OCI-LY1 (cell line): ENCODE measurements around the gene VTA1.

Experiments used
- H2AFZ ChIP-seq: fragments of 200-600 bp; sonication (generic), shearing (Covaris generic); 2 replicates; pipeline ENCODE4 v1.6.0; 2014; ENCODE audit warnings: antibody characterized with exemption, mild to moderate bottlenecking, low read length
- H3F3A ChIP-seq: fragments of 200-600 bp; sonication (generic), shearing (Covaris generic); 2 replicates; pipeline ENCODE4 v1.6.0; 2014; ENCODE audit warnings: mild to moderate bottlenecking, antibody characterized with exemption, low read length, moderate library complexity; ENCODE audit not compliant: insufficient read depth
- H3K27ac ChIP-seq: fragments of 200-600 bp; sonication (generic); 2 replicates; pipeline ENCODE4 v1.5.1; 2014; ENCODE audit warnings: low read length, mixed run types, mild to moderate bottlenecking, low read depth; ENCODE audit not compliant: poor library complexity, severe bottlenecking
- H3K27me3 ChIP-seq: fragments of 200-600 bp; sonication (generic); 2 replicates; pipeline ENCODE4 v1.6.0; 2014; ENCODE audit warnings: antibody characterized with exemption, mild to moderate bottlenecking, low read length, moderate library complexity; ENCODE audit not compliant: insufficient read depth
- H3K36me3 ChIP-seq: fragments of 200-600 bp; sonication (generic); 2 replicates; pipeline ENCODE4 v1.6.1; 2014; ENCODE audit warnings: mild to moderate bottlenecking, antibody characterized with exemption, low read length, moderate library complexity, mixed read lengths; ENCODE audit not compliant: insufficient read depth
- H3K4me1 ChIP-seq: fragments of 200-600 bp; sonication (generic); 2 replicates; pipeline ENCODE4 v1.5.1; 2014; ENCODE audit warnings: mild to moderate bottlenecking, low read length, moderate library complexity; ENCODE audit not compliant: insufficient read depth, severe bottlenecking
- H3K4me2 ChIP-seq: fragments of 200-600 bp; sonication (generic), shearing (Covaris generic); 2 replicates; pipeline ENCODE4 v1.6.1; 2014; ENCODE audit warnings: low read length
- H3K4me3 ChIP-seq: fragments of 200-600 bp; sonication (generic); 2 replicates; pipeline ENCODE4 v1.5.1; 2014; ENCODE audit warnings: low read length, low read depth, mild to moderate bottlenecking, mixed read lengths; ENCODE audit not compliant: poor library complexity, severe bottlenecking
- H3K79me2 ChIP-seq: fragments of 200-600 bp; shearing (Covaris generic); 2 replicates; pipeline ENCODE4 v1.6.1; 2016; ENCODE audit warnings: mixed run types, low read length, mixed read lengths; ENCODE audit not compliant: insufficient read depth
- H3K9ac ChIP-seq: fragments of 200-600 bp; sonication (generic), shearing (Covaris generic); 2 replicates; pipeline ENCODE4 v1.6.1; 2014; ENCODE audit warnings: mild to moderate bottlenecking, low read length, mixed read lengths
- H3K9me2 ChIP-seq: fragments of 200-600 bp; sonication (generic), shearing (Covaris generic); 2 replicates; pipeline ENCODE4 v1.6.1; 2014; ENCODE audit warnings: low read depth, mild to moderate bottlenecking, low read length, mixed read lengths
- H3K9me3 ChIP-seq: fragments of 200-600 bp; shearing (Covaris generic); 2 replicates; pipeline ENCODE4 v1.6.1; 2014; ENCODE audit warnings: low read length, mixed read lengths
- H4K20me1 ChIP-seq: fragments of 200-600 bp; sonication (generic), shearing (Covaris generic); 2 replicates; pipeline ENCODE4 v1.6.0; 2016; ENCODE audit warnings: mild to moderate bottlenecking, low read length; ENCODE audit not compliant: insufficient read depth
- EZH2 ChIP-seq: fragments of 200-600 bp; sonication (generic), shearing (Covaris generic); IDR thresholded peaks from 2 replicates; pipeline ENCODE4 v1.8.0; 2017; ENCODE audit warnings: borderline replicate concordance, mixed run types, mild to moderate bottlenecking, antibody characterized with exemption, low read length, moderate library complexity, mixed read lengths
- TF ChIP-seq, protein P1 (sequence below): fragments of 200-600 bp; sonication (generic), shearing (Covaris generic); IDR thresholded peaks from 2 replicates; pipeline ENCODE4 v1.5.1; 2017; ENCODE audit warnings: mild to moderate bottlenecking, antibody characterized with exemption, low read length, moderate library complexity, mixed read lengths

Gene VTA1

DNA sequence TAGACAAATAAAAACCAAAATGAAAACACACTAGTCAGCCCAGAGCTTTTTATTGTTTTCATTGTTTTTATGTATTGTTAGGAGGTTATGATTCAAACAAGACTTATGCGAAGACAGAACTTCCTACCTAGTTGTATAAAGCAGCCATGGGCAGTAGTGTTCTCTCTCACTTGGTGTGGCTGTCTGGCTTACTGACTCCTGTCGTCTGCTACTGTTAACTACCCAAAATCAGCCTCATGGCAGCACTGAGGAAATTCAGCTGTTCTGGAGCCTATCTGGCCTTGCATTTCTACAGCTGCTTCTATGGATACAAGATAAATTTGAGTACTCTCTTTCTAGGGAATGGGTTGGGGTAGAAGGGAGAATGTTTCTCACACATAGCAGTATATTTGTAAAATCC is 20.4 kb downstream of the VTA1 start:
- Histone ChIP-seq H3K9me2 (no peaks in the 10 kb centered on the region), H3K27me3 (no peaks in the 10 kb centered on the region), H2AFZ (no peak overlapping the region), H3K36me3 (peaks cover 46% of the 10 kb centered on the region), H3K4me1 (no peaks in the 10 kb centered on the region), H3F3A (no peaks in the 10 kb centered on the region), H4K20me1 (no peaks in the 10 kb centered on the region), H3K4me3 (no peak overlapping the region), H3K9me3 (no peaks in the 10 kb centered on the region), H3K4me2 (no peak overlapping the region), H3K9ac (no peak overlapping the region), H3K27ac (no peak overlapping the region), H3K79me2 (peaks cover 31% of the 10 kb centered on the region)
- TF ChIP-seq, protein P1, sequence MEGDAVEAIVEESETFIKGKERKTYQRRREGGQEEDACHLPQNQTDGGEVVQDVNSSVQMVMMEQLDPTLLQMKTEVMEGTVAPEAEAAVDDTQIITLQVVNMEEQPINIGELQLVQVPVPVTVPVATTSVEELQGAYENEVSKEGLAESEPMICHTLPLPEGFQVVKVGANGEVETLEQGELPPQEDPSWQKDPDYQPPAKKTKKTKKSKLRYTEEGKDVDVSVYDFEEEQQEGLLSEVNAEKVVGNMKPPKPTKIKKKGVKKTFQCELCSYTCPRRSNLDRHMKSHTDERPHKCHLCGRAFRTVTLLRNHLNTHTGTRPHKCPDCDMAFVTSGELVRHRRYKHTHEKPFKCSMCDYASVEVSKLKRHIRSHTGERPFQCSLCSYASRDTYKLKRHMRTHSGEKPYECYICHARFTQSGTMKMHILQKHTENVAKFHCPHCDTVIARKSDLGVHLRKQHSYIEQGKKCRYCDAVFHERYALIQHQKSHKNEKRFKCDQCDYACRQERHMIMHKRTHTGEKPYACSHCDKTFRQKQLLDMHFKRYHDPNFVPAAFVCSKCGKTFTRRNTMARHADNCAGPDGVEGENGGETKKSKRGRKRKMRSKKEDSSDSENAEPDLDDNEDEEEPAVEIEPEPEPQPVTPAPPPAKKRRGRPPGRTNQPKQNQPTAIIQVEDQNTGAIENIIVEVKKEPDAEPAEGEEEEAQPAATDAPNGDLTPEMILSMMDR, result no peak
- TF ChIP-seq EZH2, result no peak

DNA sequence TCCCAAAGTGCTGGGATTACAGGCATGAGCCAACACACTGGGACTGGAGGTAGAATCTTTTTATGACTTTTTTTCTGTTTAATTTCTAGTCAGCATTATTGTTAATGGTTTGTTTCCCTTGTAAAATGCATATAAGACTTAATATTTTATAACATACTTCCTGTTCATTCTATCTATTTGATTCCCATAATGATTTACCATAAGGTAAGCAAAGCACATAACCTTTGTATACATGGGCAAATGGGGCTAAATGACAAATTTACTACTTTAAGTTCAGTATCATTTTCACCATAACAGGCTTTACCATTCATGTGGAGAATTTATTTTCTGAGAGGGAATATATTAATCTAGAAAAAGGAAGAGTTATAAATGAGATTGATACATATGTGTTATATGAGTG is 24.3 kb downstream of the VTA1 start:
- Histone ChIP-seq H3K4me3 (no peak overlapping the region), H3K9ac (no peak overlapping the region), H3K27ac (no peak overlapping the region), H2AFZ (no peak overlapping the region), H4K20me1 (no peaks in the 10 kb centered on the region), H3F3A (no peaks in the 10 kb centered on the region), H3K27me3 (no peaks in the 10 kb centered on the region), H3K9me2 (no peaks in the 10 kb centered on the region), H3K36me3 (peaks cover 79% of the 10 kb centered on the region), H3K4me2 (no peak overlapping the region), H3K79me2 (no peaks in the 10 kb centered on the region), H3K4me1 (no peaks in the 10 kb centered on the region), H3K9me3 (no peaks in the 10 kb centered on the region)
- TF ChIP-seq, protein P1, result no peak
- no peak for TF ChIP-seq EZH2

DNA sequence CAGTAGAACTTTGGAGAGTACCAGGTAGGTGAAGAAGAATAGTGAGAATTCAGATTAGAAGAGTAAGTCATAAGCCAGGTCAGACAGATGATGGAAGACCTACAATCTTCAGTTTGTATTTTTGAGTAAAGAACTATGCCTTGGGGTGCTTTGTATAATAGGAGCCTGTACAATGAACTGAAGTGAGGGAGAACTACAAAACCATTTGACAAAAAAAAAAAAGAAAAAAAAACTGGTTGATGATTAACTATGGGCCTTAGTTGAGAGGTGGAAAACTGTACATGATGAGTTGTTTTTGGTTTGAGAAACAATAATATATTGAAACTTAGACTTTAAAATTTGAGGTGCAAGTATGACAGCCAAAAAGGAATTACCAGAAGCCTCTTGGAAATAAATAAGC is 25.7 kb downstream of the VTA1 start:
- no peak overlapping the region for H3K4me2 ChIP-seq
- H4K20me1 ChIP-seq, result no peaks in the 10 kb centered on the region
- H3F3A ChIP-seq, result no peaks in the 10 kb centered on the region
- H3K27ac ChIP-seq, result no peak overlapping the region
- no peaks in the 10 kb centered on the region for H3K79me2 ChIP-seq
- H3K9ac ChIP-seq, result no peak overlapping the region
- no peaks in the 10 kb centered on the region for H3K27me3 ChIP-seq
- TF ChIP-seq, protein P1, result no peak
- no peak for TF ChIP-seq EZH2
- H3K4me1 ChIP-seq, result no peaks in the 10 kb centered on the region
- 0 out of 2 replicates have a peak, but pooled peaks cover 3% of the 10 kb centered on the region for H3K9me3 ChIP-seq
- no peaks in the 10 kb centered on the region for H3K9me2 ChIP-seq
- no peak overlapping the region for H2AFZ ChIP-seq
- no peak overlapping the region for H3K4me3 ChIP-seq
- peaks cover 82% of the 10 kb centered on the region for H3K36me3 ChIP-seq
